A549 (cell line): Measurements from ENCODE around the gene AGFG1.
"Not testable (repeated sequence)": the region's sequence is repeated elsewhere in the genome, so short reads cannot be mapped to it uniquely, and the experiment has no call there.

Source experiments
- CTCF ChIP-seq: fragments of >200 bp; sonication (Bioruptor Twin); formaldehyde crosslinking; IDR thresholded peaks from 3 replicates; pipeline ENCODE4 v1.5.1; 2016
- RCOR1 ChIP-seq: fragments of 150-350 bp; IDR thresholded peaks from 2 replicates; pipeline ENCODE4 v1.6.1; 2014; ENCODE audit warnings: antibody characterized with exemption, low read length, low read depth

- TF ChIP-seq RCOR1, CTCF: not testable (repeated sequence)
Measured at GRCh38 chr2:227540352-227540751, 68.4 kb downstream of the AGFG1 start.
